ENCODE data around the gene CASZ1.

CASZ1 gene

GRCh38 chr1:10687251-10687651, 109.2 kb downstream of the CASZ1 start:
- H3K4me1 ChIP-seq (ENCODE audit: insufficient read depth, insufficient read length): peaks cover 16% of the 10 kb centered on the region
- no peaks in the 10 kb centered on the region for H3K27me3 ChIP-seq (ENCODE audit: insufficient read depth, insufficient read length)
- DNase-seq (ENCODE audit: low read depth, low spot score): no peak
- H3K36me3 ChIP-seq (ENCODE audit: insufficient read depth, insufficient read length, low read length): no peaks in the 10 kb centered on the region
- H3K4me3 ChIP-seq (ENCODE audit: insufficient read length, low read depth): no peak overlapping the region
- no peak for TF ChIP-seq ZNF274 (IDR thresholded peaks at IDR 0.05; ENCODE audit: low read depth, low read length)
- TF ChIP-seq SUZ12 (IDR thresholded peaks at IDR 0.05; ENCODE audit: extremely low read depth, insufficient read depth, insufficient read length): no peak
- TF ChIP-seq YY1 (IDR thresholded peaks at IDR 0.05; ENCODE audit: insufficient read depth, insufficient read length): no peak
- H3K9me3 ChIP-seq (ENCODE audit: insufficient read depth, low read length): no peaks in the 10 kb centered on the region
- no peak overlapping the region for H3K9ac ChIP-seq (ENCODE audit: insufficient read length, low read depth)

- TF ChIP-seq YY1 (IDR thresholded peaks at IDR 0.05; ENCODE audit: insufficient read depth, insufficient read length) (no peak), ZNF274 (IDR thresholded peaks at IDR 0.05; ENCODE audit: low read depth, low read length) (no peak), SUZ12 (IDR thresholded peaks at IDR 0.05; ENCODE audit: extremely low read depth, insufficient read depth, insufficient read length) (no peak)
- H3K4me3 ChIP-seq (ENCODE audit: insufficient read length, low read depth): no peak overlapping the region
- DNase-seq (ENCODE audit: low read depth, low spot score): no peak
- H3K4me1 ChIP-seq (ENCODE audit: insufficient read depth, insufficient read length): peaks cover 16% of the 10 kb centered on the region
- H3K9ac ChIP-seq (ENCODE audit: insufficient read length, low read depth): no peak overlapping the region
- H3K36me3 ChIP-seq (ENCODE audit: insufficient read depth, insufficient read length, low read length): no peaks in the 10 kb centered on the region
- H3K9me3 ChIP-seq (ENCODE audit: insufficient read depth, low read length): no peaks in the 10 kb centered on the region
- H3K27me3 ChIP-seq (ENCODE audit: insufficient read depth, insufficient read length): no peaks in the 10 kb centered on the region
These were observed 109.9 kb downstream of the CASZ1 start for GRCh38 chr1:10686404-10687040.

- Histone ChIP-seq H3K9me3 (ENCODE audit: insufficient read depth, low read length) (no peaks in the 10 kb centered on the region), H3K4me3 (ENCODE audit: insufficient read length, low read depth) (no peak overlapping the region), H3K9ac (ENCODE audit: insufficient read length, low read depth) (no peak overlapping the region), H3K4me1 (ENCODE audit: insufficient read depth, insufficient read length) (peaks cover 19% of the 10 kb centered on the region), H3K36me3 (ENCODE audit: insufficient read depth, insufficient read length, low read length) (no peaks in the 10 kb centered on the region), H3K27me3 (ENCODE audit: insufficient read depth, insufficient read length) (no peaks in the 10 kb centered on the region)
- no peak for DNase-seq (ENCODE audit: low read depth, low spot score)
- TF ChIP-seq YY1 (IDR thresholded peaks at IDR 0.05; ENCODE audit: insufficient read depth, insufficient read length) (no peak), ZNF274 (IDR thresholded peaks at IDR 0.05; ENCODE audit: low read depth, low read length) (no peak), SUZ12 (IDR thresholded peaks at IDR 0.05; ENCODE audit: extremely low read depth, insufficient read depth, insufficient read length) (no peak)
These were observed 110.5 kb downstream of the CASZ1 start for GRCh38 chr1:10685808-10686403.

DNA sequence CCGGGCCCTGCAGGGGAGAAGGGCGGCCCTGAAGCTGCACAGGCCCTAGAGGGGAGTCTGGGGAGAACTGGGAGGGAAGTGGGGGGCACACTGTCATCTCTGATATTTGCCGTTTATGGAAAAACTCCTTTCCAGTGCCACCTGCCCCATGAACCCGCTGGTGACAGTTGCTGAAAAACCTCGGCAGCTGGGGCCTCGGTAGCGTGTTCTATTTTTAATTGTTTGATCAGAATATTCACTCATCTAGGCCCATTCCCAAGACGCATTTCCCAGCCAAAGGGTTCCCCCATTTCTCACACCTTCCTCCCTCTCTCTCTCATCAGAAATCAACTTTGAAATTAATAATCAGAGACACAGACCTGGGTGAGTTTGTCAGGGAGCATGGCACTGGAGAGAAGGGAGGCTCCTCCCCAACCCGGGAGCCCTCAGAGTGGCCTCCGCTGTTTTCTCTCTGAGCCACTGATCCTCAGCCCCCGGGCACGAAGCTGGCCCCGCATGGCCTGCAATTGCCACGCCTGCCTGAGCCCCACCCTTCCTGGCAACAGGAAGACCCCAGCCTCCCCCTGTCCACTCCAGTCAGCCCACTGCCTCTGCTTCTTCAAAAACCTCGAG, 111.1 kb downstream of the CASZ1 start:
- no peak for DNase-seq (ENCODE audit: low read depth, low spot score)
- H3K4me3 ChIP-seq (ENCODE audit: insufficient read length, low read depth): no peak overlapping the region

GRCh38 chr1:10684221-10684620, 112.2 kb downstream of the CASZ1 start:
- Histone ChIP-seq H3K9ac (ENCODE audit: insufficient read length, low read depth) (no peak overlapping the region), H3K36me3 (ENCODE audit: insufficient read depth, insufficient read length, low read length) (no peaks in the 10 kb centered on the region), H3K4me3 (ENCODE audit: insufficient read length, low read depth) (no peak overlapping the region), H3K27me3 (ENCODE audit: insufficient read depth, insufficient read length) (no peaks in the 10 kb centered on the region), H3K4me1 (ENCODE audit: insufficient read depth, insufficient read length) (peaks cover 24% of the 10 kb centered on the region), H3K9me3 (ENCODE audit: insufficient read depth, low read length) (no peaks in the 10 kb centered on the region)
- no peak for TF ChIP-seq SUZ12 (IDR thresholded peaks at IDR 0.05; ENCODE audit: extremely low read depth, insufficient read depth, insufficient read length)
- no peak for TF ChIP-seq ZNF274 (IDR thresholded peaks at IDR 0.05; ENCODE audit: low read depth, low read length)
- no peak for TF ChIP-seq YY1 (IDR thresholded peaks at IDR 0.05; ENCODE audit: insufficient read depth, insufficient read length)
- no peak for DNase-seq (ENCODE audit: low read depth, low spot score)

More for the DNA sequence above, 111.1 kb downstream of the CASZ1 start:
- TF ChIP-seq SUZ12 (IDR thresholded peaks at IDR 0.05; ENCODE audit: extremely low read depth, insufficient read depth, insufficient read length) (no peak), YY1 (IDR thresholded peaks at IDR 0.05; ENCODE audit: insufficient read depth, insufficient read length) (no peak), ZNF274 (IDR thresholded peaks at IDR 0.05; ENCODE audit: low read depth, low read length) (no peak)
- no peaks in the 10 kb centered on the region for H3K36me3 ChIP-seq (ENCODE audit: insufficient read depth, insufficient read length, low read length)
- H3K4me1 ChIP-seq (ENCODE audit: insufficient read depth, insufficient read length): peaks cover 19% of the 10 kb centered on the region
- H3K9me3 ChIP-seq (ENCODE audit: insufficient read depth, low read length): no peaks in the 10 kb centered on the region
- H3K9ac ChIP-seq (ENCODE audit: insufficient read length, low read depth): no peak overlapping the region
- H3K27me3 ChIP-seq (ENCODE audit: insufficient read depth, insufficient read length): no peaks in the 10 kb centered on the region

GRCh38 chr1:10682449-10683309, 113.8 kb downstream of the CASZ1 start:
- Histone ChIP-seq H3K9ac (ENCODE audit: insufficient read length, low read depth) (no peak overlapping the region), H3K4me1 (ENCODE audit: insufficient read depth, insufficient read length) (peaks cover 26% of the 10 kb centered on the region)

More at GRCh38 chr1:10682449-10683309, 113.8 kb downstream of the CASZ1 start:
- TF ChIP-seq ZNF274 (IDR thresholded peaks at IDR 0.05; ENCODE audit: low read depth, low read length) (no peak), SUZ12 (IDR thresholded peaks at IDR 0.05; ENCODE audit: extremely low read depth, insufficient read depth, insufficient read length) (no peak), YY1 (IDR thresholded peaks at IDR 0.05; ENCODE audit: insufficient read depth, insufficient read length) (no peak)
- H3K36me3 ChIP-seq (ENCODE audit: insufficient read depth, insufficient read length, low read length): no peaks in the 10 kb centered on the region
- H3K9me3 ChIP-seq (ENCODE audit: insufficient read depth, low read length): no peaks in the 10 kb centered on the region
- H3K27me3 ChIP-seq (ENCODE audit: insufficient read depth, insufficient read length): no peaks in the 10 kb centered on the region
- H3K4me3 ChIP-seq (ENCODE audit: insufficient read length, low read depth): no peak overlapping the region
- DNase-seq (ENCODE audit: low read depth, low spot score): no peak
